B cell (primary cell): ENCODE measurements around the gene TSEN15. TPM values are rescaled to one million over a fixed set of nuclear protein-coding genes. Genes with fewer than 3 reads are reported as not detected.

ENCODE experiments used
- ATAC-seq: fragments of 200-7000 bp; cut with Tn5 transposase; one replicate; pipeline ENCODE4 v1.10.0; 2021; ENCODE audit warnings: low read depth, mild to moderate bottlenecking, moderate number of reproducible peaks, moderate library complexity
- CTCF ChIA-PET: fragments of 350-600 bp; sonication (Branson Sonifier 250); formaldehyde crosslinking; loops from one replicate; lab custom pipeline; 2021; ENCODE audit warnings: antibody characterized with exemption, inconsistent platforms; lab: Charles Lee
- POLR2A ChIA-PET: fragments of 350-600 bp; sonication (Branson Sonifier 250); formaldehyde crosslinking; loops from one replicate; lab custom pipeline; 2021; ENCODE audit warnings: antibody characterized with exemption; lab: Charles Lee
- DNase-seq: peaks from one replicate; pipeline ENCODE4 v3.0.0; 2013
- H2AFZ ChIP-seq: 2 replicates; pipeline ENCODE4 v1.6.1; 2012; ENCODE audit warnings: mild to moderate bottlenecking, low read depth, low read length; ENCODE audit not compliant: insufficient read depth, poor library complexity, severe bottlenecking
- H3K27ac ChIP-seq, 2 donors: 1 replicate in 1 of 2; 2 replicates in 1 of 2; pipeline ENCODE4 v1.5.1; 2012 to 2013; ENCODE audit warnings: low read length in 2 of 2, mild to moderate bottlenecking in 2 of 2, moderate library complexity in 1 of 2
- H3K27me3 ChIP-seq, 4 experiments: fragments of 200-600 bp in 1 of 4; sonication (generic) in 1 of 4; replicated peaks in 1 of 4; 1 replicate in 2 of 4; 2 replicates in 2 of 4; pipeline versions ENCODE4 v1.6.1 to v1.7.0; 2013 to 2016; ENCODE audit warnings: low read length in 3 of 4, mild to moderate bottlenecking in 2 of 4, mixed read lengths in 1 of 4, moderate library complexity in 1 of 4; ENCODE audit not compliant: insufficient read depth in 4 of 4, control insufficient read depth in 3 of 4; ENCODE audit errors: control extremely low read depth in 1 of 4
- H3K36me3 ChIP-seq, 2 experiments: replicated peaks in 1 of 2; 1 replicate in 1 of 2; 2 replicates in 1 of 2; pipeline versions ENCODE4 v1.6.1 to v1.7.1; 2013; ENCODE audit warnings: low read length in 1 of 2; ENCODE audit not compliant: insufficient read depth in 2 of 2, control insufficient read depth in 1 of 2; ENCODE audit errors: control extremely low read depth in 1 of 2, extremely low read depth in 1 of 2
- H3K4me1 ChIP-seq, 2 donors: fragments of 200-600 bp in 1 of 2; sonication (generic) in 1 of 2; 1 replicate in 1 of 2; 2 replicates in 1 of 2; pipeline versions ENCODE4 v1.5.1 to v1.6.1; 2013 to 2017; ENCODE audit warnings: low read length in 2 of 2; ENCODE audit not compliant: control insufficient read depth in 2 of 2, insufficient read depth in 2 of 2
- H3K4me2 ChIP-seq: replicated peaks from 2 replicates; pipeline ENCODE3; 2012; ENCODE audit warnings: mild to moderate bottlenecking, low read depth, low read length; ENCODE audit not compliant: poor library complexity, severe bottlenecking
- H3K4me3 ChIP-seq, 5 experiments: fragments of 200-600 bp in 1 of 5; sonication (generic) in 1 of 5; 1 replicate in 3 of 5; 2 replicates in 2 of 5; pipeline versions ENCODE4 v1.5.1 to v1.7.0; 2011 to 2016; ENCODE audit warnings: low read length in 4 of 5, mild to moderate bottlenecking in 4 of 5, low read depth in 2 of 5, control low read depth in 1 of 5, moderate library complexity in 1 of 5; ENCODE audit not compliant: insufficient read depth in 1 of 5; ENCODE audit errors: control extremely low read depth in 1 of 5, extremely low read depth in 1 of 5
- H3K79me2 ChIP-seq: fragments of 200-600 bp; sonication (generic); one replicate; pipeline ENCODE4 v1.6.0; 2016; ENCODE audit warnings: low read length; ENCODE audit not compliant: control insufficient read depth, insufficient read depth
- H3K9ac ChIP-seq: fragments of 200-600 bp; sonication (generic); 2 replicates; pipeline ENCODE4 v1.6.1; 2017; ENCODE audit warnings: mild to moderate bottlenecking, low read length, moderate library complexity
- H3K9me3 ChIP-seq, 3 donors: one replicate each; pipeline versions ENCODE4 v1.6.1 to v1.7.1; 2013; ENCODE audit warnings: low read length in 2 of 3; ENCODE audit not compliant: control insufficient read depth in 2 of 3, insufficient read depth in 1 of 3; ENCODE audit errors: control extremely low read depth in 1 of 3
- H4K20me1 ChIP-seq: 2 replicates; pipeline ENCODE4 v1.6.0; 2012; ENCODE audit warnings: mild to moderate bottlenecking, low read length; ENCODE audit not compliant: insufficient read depth, control insufficient read depth, poor library complexity, severe bottlenecking
- H3K27ac Mint-ChIP-seq: one replicate; pipeline ENCODE4 v1.8.0; 2021; ENCODE audit warnings: mixed read lengths
- H3K27me3 Mint-ChIP-seq: one replicate; pipeline ENCODE4 v1.8.0; 2021; ENCODE audit warnings: mixed read lengths
- H3K4me1 Mint-ChIP-seq: one replicate; pipeline ENCODE4 v1.8.0; 2021; ENCODE audit warnings: mixed read lengths
- H3K4me3 Mint-ChIP-seq: one replicate; pipeline ENCODE4 v1.8.0; 2021; ENCODE audit warnings: mixed read lengths
- H3K9me3 Mint-ChIP-seq: one replicate; pipeline ENCODE4 v1.8.0; 2022; ENCODE audit warnings: mixed read lengths; ENCODE audit not compliant: insufficient read depth
- CTCF ChIP-seq: fragments of 200-600 bp; IDR thresholded peaks from one replicate; pipeline ENCODE4 v1.8.0; 2022; ENCODE audit warnings: antibody characterized with exemption, mild to moderate bottlenecking
- EZH2 ChIP-seq: IDR thresholded peaks from 2 replicates; pipeline ENCODE4 v1.6.1; 2012; ENCODE audit warnings: borderline replicate concordance, low read depth, mild to moderate bottlenecking, moderate library complexity, low read length; ENCODE audit not compliant: insufficient read depth, poor library complexity, severe bottlenecking
- WGBS: methylation state at CpG from one replicate; pipeline ENCODE4 v1.1.5; 2013; ENCODE audit warnings: missing lambda C conversion rate; ENCODE audit not compliant: insufficient coverage; 5-methylcytosine and 5-hydroxymethylcytosine counted together
- intact Hi-C: fragments of 100-400 bp; cut with micrococcal nuclease; formaldehyde crosslinking; loops from one replicate; pipeline ENCODE4 v1.10.0; 2022
- polyA plus RNA-seq: library from polyadenylated mRNA; depleted of rRNA; stranded (reverse); fragments of >200 nt; gene quantifications from 2 replicates; pipeline ENCODE4 v1.2.3, GENCODE V29; 2012
- total RNA-seq, 2 donors: library from RNA; stranded (reverse); fragments of 120-200 nt in 1 of 2; gene quantifications; 1 replicate in 1 of 2; 2 replicates in 1 of 2; pipeline versions ENCODE4 v1.2.3 to v1.2.4, GENCODE V29; 2013 to 2022

Gene TSEN15
- total and polyA plus RNA-seq, 2 donors (not counting 1 experiment from before 2014, with no cell fraction given): 15.5 to 25.2 TPM

DNA sequence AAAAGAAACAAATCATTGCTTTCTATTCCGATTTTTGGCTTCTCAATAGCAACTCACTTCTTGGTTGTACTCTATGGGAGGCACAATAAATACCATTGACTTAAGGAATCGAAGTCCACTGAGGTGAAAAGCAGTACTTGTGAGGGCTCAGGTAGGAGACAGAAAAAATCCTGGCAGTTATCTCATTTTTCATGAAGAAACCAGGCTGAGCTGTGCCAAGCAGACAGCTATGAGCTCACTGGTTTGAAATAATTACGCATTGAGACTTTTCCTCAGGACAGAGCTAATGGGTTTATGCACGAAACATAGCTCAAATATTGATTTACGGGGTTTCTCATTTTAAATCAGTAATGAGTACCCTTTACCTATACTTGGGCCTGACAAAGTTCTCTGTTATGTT, 32.5 kb upstream of the TSEN15 start:
- no peak overlapping the region for H3K27ac ChIP-seq

GRCh38 chr1:184019506-184019905, 32.0 kb upstream of the TSEN15 start:
- Histone ChIP-seq H2AFZ (no peak overlapping the region), H3K4me1 (no peaks in the 10 kb centered on the region), H3K4me2 (no peak overlapping the region), H3K9ac (no peak overlapping the region), H3K79me2 (no peaks in the 10 kb centered on the region), H3K27me3 (peaks cover 0 to 6% (median 1%) of the 10 kb centered on the region in 4 experiments), H3K27ac (no peak overlapping the region), H4K20me1 (no peaks in the 10 kb centered on the region), H3K36me3 (no peaks in the 10 kb centered on the region), H3K4me3 (no peak overlapping the region), H3K9me3 (no peaks in the 10 kb centered on the region)
- no peak for DNase-seq
- Mint-ChIP-seq H3K4me3 (no peak overlapping the region), H3K9me3 (no peaks in the 10 kb centered on the region), H3K27me3 (peaks cover 9% of the 10 kb centered on the region), H3K4me1 (no peaks in the 10 kb centered on the region), H3K27ac (no peak overlapping the region)
- no peak for ATAC-seq
- CTCF ChIA-PET: no interaction called here
- TF ChIP-seq CTCF: no peak
- TF ChIP-seq EZH2: no peak
- intact Hi-C loops: no loop called here
- no CpG with 5 or more reads among the region's 2 CpGs for WGBS
- POLR2A ChIA-PET: no interaction called here

More for the DNA sequence above, 32.5 kb upstream of the TSEN15 start:
- intact Hi-C loops: no loop called here
- whole genome bisulfite sequencing: 88% methylated on average over 2 of the region's 5 CpGs
- H3K4me3 ChIP-seq: no peak overlapping the region
- no peaks in the 10 kb centered on the region for H3K4me1 Mint-ChIP-seq
- no peaks in the 10 kb centered on the region for H3K36me3 ChIP-seq
- H3K79me2 ChIP-seq: no peaks in the 10 kb centered on the region
- ChIA-PET POLR2A (no interaction called here), CTCF (no interaction called here)
- no peak overlapping the region for H3K4me2 ChIP-seq
- no peaks in the 10 kb centered on the region for H3K9me3 ChIP-seq
- H3K9me3 Mint-ChIP-seq: no peaks in the 10 kb centered on the region
- no peaks in the 10 kb centered on the region for H3K4me1 ChIP-seq
- peaks cover 0 to 6% (median 1%) of the 10 kb centered on the region in 4 experiments for H3K27me3 ChIP-seq
- H2AFZ ChIP-seq: no peak overlapping the region
- H3K4me3 Mint-ChIP-seq: no peak overlapping the region
- no peak overlapping the region for H3K9ac ChIP-seq
- no peaks in the 10 kb centered on the region for H4K20me1 ChIP-seq
- DNase-seq (no peak), ATAC-seq (no peak)
- H3K27ac Mint-ChIP-seq: no peak overlapping the region
- H3K27me3 Mint-ChIP-seq: peaks cover 13% of the 10 kb centered on the region
- TF ChIP-seq CTCF: no peak
- TF ChIP-seq EZH2: no peak
